Activated CD8-positive, alpha-beta memory T cell treated with anti-CD3 and anti-CD28 coated beads, Interleukin-2, amount 50 U/mL, for 48 hours (primary cell): ENCODE results near the gene SPATS1.

Experiments used
- DNase-seq: peaks from one replicate; pipeline ENCODE4 v3.0.0-alpha.2; 2020

The SPATS1 gene, protein sequence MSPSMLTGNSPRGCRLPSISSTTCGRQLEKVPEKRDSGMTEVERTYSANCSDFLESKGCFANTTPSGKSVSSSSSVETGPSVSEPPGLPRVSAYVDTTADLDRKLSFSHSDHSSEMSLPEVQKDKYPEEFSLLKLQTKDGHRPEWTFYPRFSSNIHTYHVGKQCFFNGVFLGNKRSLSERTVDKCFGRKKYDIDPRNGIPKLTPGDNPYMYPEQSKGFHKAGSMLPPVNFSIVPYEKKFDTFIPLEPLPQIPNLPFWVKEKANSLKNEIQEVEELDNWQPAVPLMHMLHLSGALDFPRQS

DNA sequence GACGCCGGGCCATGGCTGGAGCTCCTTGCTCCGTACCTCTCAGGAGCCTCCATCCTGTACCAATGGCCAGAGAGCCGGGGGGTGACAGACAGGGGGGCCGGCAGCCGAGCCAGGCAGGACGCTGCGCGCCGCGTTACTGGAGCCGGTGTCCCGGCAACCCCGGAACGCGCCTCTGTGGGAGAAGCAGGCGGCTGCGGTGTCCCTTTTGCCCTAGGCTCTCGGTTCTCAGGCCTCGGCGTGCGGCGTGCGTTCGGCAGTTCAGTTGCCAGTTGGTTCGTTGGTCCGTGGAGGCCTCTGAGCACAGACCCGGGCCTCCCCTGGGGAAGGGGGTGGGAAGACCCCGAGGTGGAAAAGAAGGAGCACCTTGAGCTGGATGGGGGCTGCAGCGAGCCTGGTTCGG, at the start of gene SPATS1:
Gene SPATS1 (plus strand): TSS at position 162 of the 400 bp plus-strand sequence. CDS start 446 bp downstream, outside the sequence.
- no peak for DNase-seq

DNA sequence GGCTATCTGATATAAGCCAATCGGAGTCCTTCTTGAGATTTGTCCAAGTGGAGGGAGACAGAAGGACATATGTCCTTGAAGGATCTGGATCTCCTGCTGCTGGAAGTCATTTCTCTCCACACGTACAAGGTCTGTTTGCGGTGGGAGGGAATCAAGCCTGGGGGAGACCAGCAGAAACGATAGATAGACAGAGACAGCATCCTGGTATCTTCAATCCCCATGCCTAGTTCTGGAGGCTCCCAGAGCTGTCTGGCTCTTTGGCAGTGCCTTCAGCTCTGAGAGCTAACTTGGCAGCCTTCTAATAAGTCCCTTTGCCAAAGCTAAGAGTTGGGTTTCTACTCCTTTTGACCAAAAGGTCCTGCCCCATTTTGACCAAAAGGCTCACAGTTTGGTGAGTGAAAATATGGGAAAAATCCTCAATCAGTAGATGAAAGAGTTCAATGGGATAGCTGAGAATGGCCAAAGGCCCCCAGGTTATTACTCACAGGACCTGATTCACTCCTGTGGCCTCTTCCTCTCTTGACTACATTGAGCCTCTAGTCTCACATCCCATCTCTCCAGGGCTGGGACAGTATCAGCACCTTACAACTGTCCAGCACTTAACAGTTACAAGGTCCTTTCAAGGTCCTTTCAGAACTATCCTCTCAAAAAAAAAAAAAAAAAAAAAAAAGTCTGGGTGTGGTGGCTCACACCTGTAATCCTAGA, 49.6 kb upstream of the SPATS1 start:
- DNase-seq, result no peak

DNA sequence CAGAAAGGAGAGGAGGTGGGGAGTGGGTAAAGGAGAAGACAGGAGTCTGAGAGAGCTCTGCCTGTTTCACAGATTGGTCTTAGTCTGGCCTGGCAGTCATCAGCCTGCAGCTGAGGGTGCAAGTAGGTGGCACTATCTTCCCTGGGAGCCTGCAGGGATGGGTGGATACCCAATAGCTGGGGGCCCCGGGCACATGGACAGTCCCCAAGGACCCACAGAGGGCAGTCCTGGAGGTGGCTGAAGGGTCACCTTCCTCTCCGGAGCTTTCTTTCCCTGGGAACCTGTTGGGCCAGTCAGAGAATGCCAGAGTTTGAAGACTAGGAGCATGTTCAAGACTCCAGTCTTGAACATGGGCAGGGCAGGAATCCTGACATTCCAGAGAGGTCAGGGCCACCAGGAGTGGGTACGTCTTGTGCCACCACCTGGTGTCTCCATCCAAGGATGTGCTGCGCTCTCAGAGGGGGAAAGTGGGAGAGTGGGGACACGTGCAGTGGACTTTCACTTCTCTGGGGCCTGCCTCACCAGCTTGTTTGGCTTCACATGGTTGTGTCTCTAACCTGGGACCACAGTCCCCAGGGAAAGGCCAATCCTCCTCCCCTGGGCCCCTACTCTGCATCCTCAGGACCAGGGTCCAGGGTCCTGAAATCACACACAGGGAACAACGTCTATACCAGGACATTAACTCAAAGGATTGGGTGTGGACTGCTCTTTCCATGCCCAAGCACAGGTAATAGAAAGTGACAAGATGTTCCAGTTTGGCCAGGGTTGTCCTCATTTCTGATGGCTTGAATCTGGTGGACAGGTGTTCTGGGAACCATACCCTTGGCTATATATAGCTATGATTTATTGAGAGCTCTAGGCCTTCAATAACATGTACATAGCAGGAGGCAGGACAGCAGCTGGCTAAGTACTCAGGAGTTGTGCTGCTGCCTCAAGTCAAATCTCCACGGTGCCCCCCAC, 47.3 kb upstream of the SPATS1 start:
- DNase-seq, result no peak

DNA sequence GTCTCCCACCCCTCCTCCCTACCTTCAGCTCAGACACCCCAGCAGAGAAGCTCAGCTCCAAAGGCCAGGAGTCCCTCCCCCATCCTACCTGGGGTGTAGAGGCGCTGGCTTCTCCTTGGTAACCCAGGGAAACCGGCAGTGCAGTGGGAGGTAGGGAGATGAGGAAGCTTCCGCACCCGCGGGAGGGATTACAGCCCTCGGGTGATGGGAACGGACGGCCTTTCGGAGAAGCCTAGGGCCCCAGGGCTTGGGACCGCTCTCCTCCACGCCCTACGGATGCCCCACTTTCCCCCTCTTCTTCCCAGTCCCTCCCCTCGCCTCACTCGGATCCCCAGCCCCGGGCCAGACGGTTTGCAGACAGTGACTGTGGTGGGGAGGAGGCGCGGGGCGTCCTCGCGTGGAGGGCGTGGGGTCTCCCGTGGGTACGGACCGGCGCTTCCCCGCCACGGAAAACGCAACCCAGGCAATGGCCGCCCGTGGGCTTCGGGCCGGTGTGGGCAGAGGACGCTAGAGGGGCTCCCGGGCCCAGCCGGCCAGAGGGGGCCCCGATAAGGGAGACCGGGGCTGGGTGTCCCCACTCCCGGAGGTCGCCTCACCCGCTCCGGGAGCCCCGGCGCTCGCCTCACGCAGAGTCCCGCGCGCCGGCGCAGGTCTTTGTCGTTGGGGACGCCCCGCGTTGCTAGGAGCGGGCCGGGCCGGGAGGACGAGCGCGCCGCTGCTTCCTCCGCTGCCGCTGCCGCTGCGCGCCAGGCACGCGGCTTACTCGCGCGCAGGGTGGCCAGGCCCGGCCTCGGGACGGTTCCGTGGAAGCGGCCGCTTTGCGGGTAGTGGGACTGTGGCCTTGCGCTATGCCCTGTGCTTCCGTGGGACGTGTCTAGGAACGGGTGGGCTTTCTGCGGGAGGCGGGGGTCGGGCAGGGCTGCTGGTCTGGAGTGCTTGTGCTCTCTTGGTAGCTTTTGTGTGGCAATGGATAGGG, 45.1 kb upstream of the SPATS1 start:
- DNase-seq, result peak; percentile 78

DNA sequence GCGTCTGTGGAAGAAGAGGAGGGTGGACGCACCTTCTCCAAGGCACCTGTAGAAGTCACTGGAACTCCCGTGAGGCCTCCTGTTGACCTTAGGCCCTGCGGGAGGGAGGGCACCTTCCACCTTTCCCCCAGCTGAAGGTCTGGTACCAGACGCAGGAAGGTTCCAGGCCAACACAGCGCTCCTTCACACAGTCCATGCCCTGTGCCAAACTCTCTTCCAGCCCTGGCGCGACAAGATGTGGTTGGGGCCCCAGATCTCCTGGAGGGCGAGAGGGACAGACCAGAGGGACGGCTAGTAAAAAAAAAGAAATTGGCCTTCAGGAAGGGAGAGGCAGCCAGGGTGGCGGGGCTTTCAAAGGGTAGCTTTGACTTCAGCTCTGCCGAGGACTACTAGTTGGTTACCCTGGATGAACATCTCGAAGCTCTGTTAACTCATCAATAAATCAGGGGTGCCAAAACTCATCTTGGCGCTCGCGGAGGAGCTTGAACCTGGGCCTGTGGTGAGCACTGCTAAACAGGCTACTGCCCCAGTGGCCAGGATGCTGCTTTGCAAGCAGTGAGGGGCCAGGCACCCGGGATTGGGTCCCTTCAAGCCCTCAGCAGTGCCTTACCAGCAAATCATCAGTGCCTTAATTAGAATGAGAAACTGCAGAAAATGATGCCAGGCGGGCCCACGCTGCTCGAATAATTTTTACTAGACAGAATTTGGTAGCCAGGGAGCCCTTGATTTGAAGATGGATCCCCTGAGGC, 44.2 kb upstream of the SPATS1 start:
- no peak for DNase-seq

DNA sequence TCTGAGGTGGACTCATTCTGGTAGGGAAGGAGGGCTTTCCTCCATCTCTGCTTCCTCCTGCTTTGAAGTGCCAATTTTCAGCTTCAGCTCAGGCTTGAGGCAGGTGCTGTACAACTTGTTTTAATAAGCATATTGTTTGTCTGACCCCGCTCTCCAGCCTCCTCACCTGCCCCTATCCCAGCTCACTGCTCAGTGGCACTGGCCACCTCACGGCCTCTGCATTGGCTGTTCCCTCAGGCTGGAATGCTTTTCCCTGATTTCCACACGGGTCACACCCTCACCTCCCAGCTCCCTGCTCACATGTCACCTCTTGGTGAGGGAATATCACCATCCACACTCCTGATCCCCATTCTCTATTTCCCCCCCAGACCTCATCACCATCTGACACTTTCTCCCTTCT, 43.6 kb upstream of the SPATS1 start:
- no peak for DNase-seq

DNA sequence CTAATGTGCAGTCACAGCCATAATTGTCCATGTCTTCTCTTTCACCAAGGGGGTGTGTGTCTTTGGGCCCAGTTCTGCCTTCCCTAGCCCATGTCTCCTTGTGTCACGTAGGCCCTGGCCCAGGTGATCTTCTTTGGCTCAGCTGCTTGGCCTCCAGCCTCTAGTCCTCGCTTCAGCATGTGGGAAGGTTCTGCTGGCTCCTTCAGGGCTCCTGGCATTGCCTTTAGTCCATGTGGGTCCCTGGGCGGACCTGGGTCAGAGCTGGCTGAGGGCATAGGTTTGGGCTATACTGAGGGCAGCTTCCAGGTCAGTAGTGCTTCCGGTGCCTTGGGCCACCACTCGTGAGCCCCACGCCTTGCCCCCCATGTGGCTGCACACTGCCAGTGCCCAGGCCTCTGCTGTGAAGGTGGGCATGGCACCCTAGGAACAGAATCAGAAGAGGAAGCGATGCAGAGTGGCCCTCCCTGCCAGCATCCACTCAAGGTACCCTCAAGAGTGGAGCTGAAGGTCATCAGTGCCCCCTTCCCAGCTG, 42.1 kb upstream of the SPATS1 start:
- no peak for DNase-seq

DNA sequence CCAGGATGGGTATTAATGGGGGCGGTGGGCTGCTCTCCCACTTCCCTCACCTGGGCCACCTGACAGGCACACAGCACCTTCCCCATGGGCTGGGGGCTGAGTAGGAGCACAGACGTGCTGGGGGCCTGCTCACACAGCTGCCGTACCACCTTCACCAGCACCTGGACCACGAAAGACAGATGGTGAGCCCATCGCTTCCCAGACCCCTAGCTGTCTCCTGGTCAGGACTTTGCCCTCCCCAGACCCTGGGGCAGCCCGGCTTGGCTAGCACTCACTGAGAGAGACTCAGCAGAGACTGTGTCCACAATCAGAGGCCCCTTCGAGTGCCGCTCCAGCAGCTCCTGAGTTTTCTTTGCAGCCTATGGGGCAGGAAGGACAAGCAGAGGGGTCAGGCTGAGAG, 41.3 kb upstream of the SPATS1 start:
- DNase-seq, result no peak

DNA sequence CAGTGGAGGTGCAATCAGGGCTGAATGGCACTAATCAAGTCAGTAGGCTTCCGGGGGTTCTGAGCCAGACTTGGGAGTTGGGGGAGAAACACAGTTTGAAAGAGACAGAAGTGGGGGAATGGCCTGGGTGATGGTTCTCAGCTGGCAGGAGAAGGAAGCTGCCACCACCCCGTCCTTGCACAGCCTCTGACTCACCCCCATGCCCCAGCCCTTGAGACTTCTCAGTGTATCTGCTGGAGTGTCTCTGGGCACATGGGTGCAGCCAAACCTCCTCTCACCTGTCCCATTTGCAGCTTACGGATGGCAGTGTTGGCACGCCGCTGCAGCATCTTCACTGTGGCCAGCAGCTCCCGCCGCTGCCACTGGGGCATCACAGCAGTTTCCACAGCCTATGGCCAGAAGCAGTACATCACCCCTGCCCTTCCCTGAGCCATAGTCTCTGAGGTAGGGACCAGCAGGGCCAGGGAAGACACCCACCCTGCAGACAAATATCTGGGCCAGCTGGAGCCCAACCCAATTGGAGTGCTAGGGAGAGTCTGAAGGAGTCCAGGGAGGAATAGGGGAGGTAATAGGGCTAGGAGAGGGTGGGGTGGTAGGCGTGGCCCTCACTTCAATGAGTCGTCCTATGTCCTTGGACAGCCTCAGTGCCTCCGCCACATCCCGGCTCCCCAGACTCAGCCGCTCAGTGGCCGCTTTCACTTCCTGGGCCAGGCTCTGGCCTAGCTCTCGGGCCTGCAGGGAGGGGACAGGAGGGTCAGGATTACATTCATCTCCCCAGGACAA, 40.5 kb upstream of the SPATS1 start:
- DNase-seq, result no peak

DNA sequence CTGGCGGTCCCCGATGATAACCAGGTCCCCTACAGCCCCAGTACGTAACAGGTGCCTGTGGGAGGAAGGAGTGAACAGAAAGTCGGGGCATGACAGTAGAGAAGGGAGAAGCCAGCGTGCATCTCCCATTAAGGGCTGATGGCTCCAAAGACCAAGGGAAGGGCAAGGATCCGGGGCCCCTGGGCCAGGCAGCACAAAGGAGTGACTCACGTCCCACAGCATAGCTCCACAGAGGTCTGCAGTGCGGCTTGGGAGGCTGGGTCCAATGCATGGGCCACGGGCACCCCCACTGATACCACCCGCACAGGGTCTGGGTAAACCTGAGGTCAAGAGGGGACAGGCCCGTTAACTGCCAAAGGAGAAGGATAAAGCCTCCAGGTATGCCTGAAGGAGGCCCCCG, 39.6 kb upstream of the SPATS1 start:
- DNase-seq, result no peak

DNA sequence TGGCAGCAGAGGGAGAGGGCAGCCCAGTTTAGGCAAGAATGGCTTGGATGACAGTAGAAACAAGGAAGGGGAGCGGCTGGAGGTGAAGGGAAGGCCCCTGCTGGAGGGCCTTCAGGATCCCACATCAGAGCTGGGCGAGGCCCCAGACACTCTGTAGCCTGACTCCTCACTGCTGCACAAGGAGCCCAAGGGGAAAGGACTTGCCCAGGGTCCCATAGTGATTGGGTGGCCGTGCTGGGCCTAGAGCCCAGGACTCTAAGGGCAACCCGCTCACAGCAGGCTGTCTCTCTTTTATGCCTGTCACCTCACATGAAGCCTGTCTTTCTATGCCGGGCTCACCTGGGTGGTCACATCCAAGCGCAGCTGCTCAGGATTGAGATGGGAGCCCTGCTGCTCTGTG, 38.6 kb upstream of the SPATS1 start:
- DNase-seq, result no peak

DNA sequence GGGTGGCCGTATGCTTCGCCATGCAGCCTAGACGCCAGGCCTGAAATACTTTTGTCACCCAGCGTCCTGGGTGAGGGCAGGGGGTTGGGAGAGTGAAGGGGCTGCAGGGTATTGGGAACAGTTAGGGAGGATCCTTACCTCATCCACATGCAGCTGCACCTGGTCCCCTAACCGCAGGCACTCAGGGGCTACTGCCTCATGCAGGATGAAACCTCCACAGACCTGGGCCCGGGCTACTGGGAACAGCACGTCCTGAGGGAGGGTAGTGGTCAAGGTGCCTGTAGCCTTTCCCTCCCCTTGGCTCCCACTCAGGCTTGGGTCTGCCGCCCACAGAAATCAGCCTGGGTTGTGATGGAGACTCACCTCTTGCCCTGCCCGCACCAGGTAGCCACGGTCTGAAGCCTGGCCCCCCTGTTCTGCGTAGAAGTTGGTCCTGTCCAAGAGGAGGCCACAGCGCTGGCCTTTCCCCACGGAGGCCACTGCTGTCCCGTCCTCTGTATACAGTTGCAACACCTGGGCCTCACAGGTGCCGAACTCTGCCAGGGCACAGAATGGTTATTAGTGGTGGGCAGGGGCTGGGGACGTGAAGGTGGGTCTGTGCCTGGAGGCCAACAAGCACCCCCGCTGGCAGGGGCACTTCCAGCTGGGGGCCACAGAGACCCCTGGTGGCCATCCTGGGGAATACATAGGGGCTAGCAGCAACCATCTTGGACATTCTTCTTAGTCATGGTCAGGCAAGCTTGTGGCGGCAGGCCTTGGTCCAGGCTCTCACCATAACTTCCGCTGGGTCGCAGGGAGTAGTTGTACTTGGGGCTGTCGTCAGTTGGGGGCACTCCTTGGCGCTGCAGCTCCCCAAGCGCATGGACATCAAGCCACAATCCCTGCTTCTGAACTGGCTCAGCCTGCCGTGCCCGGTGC, 37.9 kb upstream of the SPATS1 start:
- peak; percentile 67 for DNase-seq

DNA sequence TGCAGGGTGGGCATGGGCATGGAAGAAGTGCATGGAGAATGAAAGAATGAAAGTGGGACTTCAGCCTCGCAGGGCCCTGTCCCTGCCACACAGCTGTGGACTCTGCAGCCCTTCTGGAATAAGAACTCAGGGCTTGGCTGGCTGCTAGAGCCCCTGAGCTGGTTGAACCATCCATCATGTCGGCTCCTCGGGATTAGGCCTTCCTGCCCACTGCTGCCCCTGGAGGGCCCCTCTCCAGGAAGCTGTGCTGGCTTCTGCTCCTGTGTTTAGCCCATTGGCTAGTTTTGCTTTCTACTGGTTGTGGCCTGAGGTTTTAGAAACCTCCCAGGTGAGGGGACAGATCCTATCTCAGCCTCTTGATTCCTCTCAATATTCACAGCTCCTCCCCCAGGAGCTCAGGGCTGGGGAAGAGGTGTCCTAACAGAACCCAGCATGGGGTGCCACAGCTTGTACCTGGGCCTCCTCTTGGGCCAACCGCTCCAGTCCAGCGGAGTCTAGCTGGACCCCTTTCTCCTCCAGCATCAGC, 37.2 kb upstream of the SPATS1 start:
- DNase-seq, result no peak

DNA sequence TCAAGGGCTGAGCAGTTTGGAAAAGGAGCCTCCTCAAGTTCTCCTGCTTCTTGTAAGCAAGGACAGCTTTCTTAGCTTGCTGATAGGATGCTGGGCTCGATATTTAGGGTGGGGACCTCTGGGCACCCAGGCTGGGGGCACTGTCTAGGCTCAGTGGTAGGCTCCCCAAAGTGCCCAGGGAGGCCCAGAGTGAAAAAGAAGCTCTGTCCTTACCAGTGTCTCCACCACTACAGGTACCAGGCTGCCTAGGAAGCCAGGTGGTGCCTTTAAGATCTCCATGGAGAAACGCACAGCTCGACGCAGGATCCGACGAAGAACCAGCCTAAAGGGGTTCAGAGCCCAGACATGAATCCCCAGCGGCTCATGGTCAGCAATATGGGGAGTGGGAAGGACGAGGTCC, 35.7 kb upstream of the SPATS1 start:
- DNase-seq, result no peak

DNA sequence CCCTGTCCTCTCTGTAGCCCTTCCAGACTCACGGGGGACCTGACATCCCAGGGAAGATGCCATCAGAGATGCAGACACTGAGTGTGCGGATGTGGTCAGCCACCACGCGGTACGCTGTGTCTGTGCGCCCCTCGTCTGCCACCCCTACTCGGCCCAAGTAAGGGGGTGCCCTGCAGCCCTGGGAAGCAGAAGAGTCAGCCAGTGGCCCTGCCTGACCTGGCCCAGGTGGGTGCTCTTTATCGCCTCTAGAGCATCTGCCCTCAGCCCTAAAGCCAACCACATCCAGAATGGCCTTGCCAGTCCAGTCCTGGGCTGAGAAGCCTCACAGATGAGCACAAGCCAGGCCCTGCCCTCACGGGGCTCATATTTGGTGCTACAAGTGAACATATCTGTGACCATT, 35.2 kb upstream of the SPATS1 start:
- no peak for DNase-seq

DNA sequence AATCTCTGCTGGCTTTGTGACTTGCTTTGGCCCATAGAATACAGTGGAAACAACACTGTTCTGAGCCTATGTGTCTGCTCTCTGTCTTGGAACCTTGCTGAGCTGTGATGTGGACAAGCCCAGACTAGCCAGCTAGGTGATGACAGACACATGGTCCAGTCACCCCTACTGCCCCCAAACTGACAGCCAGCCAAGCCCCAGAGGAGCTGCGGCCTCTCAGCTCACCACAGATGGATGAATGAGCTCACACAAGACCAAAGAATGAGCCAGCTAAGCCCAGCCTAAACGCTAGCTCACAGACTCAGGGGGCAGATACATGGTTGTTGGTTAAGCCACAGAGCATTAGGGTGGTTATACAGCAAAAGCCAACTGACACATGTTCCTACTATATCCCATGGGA, 33.4 kb upstream of the SPATS1 start:
- no peak for DNase-seq

DNA sequence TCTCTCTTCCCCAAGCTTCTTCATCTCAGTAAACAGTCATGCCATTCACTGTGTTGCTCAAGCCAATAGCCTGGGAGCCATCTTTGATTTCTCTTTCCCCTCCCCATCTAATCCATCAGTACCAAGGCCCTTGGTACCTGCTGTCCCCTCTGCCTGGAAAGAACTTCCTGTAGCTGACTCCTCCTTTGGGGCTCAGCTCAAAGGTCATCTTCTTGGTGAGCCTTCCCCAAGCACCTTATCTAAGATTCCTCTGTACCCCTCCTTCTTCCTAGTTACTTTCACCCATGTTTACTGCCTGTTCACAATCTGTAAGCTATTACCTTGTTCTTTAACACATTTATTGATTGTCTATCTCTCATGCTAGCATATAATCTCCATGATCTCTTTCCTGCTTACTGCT, 32.8 kb upstream of the SPATS1 start:
- no peak for DNase-seq

DNA sequence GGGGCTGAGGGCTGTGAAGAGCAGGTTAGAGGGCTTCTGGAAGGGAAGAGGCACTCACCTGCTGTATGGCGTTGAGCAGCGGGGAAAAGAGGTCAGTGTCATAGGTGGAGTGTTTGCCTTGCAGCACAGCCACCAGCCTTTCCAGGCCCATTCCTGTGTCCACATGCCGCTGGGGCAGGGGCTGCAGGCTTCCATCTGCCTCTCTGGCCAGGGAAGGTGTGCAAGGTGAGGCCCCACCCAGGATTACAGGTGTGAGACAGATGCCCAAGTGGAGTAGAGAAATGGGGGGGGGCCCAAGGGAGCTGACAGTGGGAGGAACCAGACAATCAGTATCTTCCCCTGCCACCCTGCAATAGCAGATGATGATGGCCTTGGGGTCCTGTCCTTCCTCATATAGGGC, 32.2 kb upstream of the SPATS1 start:
- DNase-seq, result no peak

DNA sequence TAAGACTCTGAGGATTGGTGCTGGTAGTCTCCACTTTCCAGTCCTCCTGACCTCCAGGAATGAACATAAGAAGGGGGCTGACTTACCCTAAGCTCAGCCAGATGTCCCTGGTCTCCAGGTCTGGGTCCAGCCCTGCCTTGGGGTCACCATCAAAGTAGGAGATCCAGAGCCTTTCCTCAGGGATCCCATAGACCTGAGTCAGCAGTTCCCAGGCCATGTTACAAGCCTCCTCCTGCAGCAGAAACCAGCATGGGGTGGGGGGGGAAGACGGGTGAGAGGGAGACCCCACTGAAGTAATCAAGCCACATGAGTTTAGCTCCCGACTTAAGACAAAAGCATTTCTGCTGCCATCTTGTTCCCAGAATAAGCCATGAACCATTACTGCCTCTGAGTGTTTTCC, 31.1 kb upstream of the SPATS1 start:
- no peak for DNase-seq
